KMS-11 (cell line): Measurements from ENCODE around the gene COL13A1.

Experiments used
- H2AFZ ChIP-seq: fragments of 200-600 bp; sonication (generic); 2 replicates; pipeline ENCODE4 v1.6.1; 2016; ENCODE audit warnings: antibody characterized with exemption, mixed run types, low read depth
- H3K27ac ChIP-seq: fragments of 200-600 bp; sonication (generic); 2 replicates; pipeline ENCODE4 v1.6.1; 2016; ENCODE audit warnings: mild to moderate bottlenecking, mixed run types
- H3K27me3 ChIP-seq: fragments of 200-600 bp; sonication (generic); 2 replicates; pipeline ENCODE4 v1.6.1; 2017; ENCODE audit warnings: mild to moderate bottlenecking, low read depth, mixed run types, moderate library complexity; ENCODE audit not compliant: insufficient read depth
- H3K36me3 ChIP-seq: fragments of 200-600 bp; sonication (generic); 2 replicates; pipeline ENCODE4 v1.6.1; 2017; ENCODE audit warnings: mild to moderate bottlenecking, mixed run types; ENCODE audit not compliant: insufficient read depth
- H3K4me1 ChIP-seq: fragments of 200-600 bp; sonication (generic); 2 replicates; pipeline ENCODE4 v1.6.1; 2016; ENCODE audit warnings: mild to moderate bottlenecking, low read depth, mixed run types; ENCODE audit not compliant: poor library complexity, severe bottlenecking
- H3K4me2 ChIP-seq: fragments of 200-600 bp; sonication (generic); 2 replicates; pipeline ENCODE4 v1.7.0; 2016; ENCODE audit warnings: mild to moderate bottlenecking, mixed run types
- H3K4me3 ChIP-seq: fragments of 200-600 bp; sonication (generic); IDR thresholded peaks from 2 replicates; pipeline ENCODE4 v1.6.1; 2017; ENCODE audit warnings: low read depth, low read length, mixed read lengths; ENCODE audit not compliant: insufficient read depth
- H3K79me2 ChIP-seq: fragments of 200-600 bp; sonication (generic); 2 replicates; pipeline ENCODE4 v1.6.1; 2016; ENCODE audit warnings: low read depth, mixed run types; ENCODE audit not compliant: insufficient read depth
- H3K9ac ChIP-seq: fragments of 200-600 bp; sonication (generic); 2 replicates; pipeline ENCODE4 v1.6.1; 2016; ENCODE audit warnings: mild to moderate bottlenecking, mixed run types
- H4K20me1 ChIP-seq: fragments of 200-600 bp; sonication (generic); 2 replicates; pipeline ENCODE4 v1.6.1; 2016; ENCODE audit warnings: mild to moderate bottlenecking, mixed run types; ENCODE audit not compliant: insufficient read depth
- CTCF ChIP-seq: fragments of 200-600 bp; sonication (generic); conservative IDR thresholded peaks from 2 replicates; pipeline ENCODE4 v1.6.1; 2017; ENCODE audit warnings: low read depth, mild to moderate bottlenecking, antibody characterized with exemption, low read length, moderate library complexity, mixed read lengths

The COL13A1 gene

GRCh38 chr10:69801094-69801433 lies 642 bp upstream of the COL13A1 start:
- Histone ChIP-seq H3K27me3 (peaks cover 32% of the 10 kb centered on the region; the same call in 1 of the 2 replicates), H3K9ac (no peak overlapping the region), H3K4me1 (no peaks in the 10 kb centered on the region), H2AFZ (no peak overlapping the region; the same call in 1 of the 2 replicates), H3K79me2 (no peaks in the 10 kb centered on the region), H3K36me3 (no peaks in the 10 kb centered on the region), H3K4me3 (no peak overlapping the region), H3K27ac (no peak overlapping the region), H3K4me2 (peak overlapping the region; percentile 17; the same call in 1 of the 2 replicates), H4K20me1 (no peaks in the 10 kb centered on the region)
- peak; percentile 57; the same call in 1 of the 2 replicates for TF ChIP-seq CTCF

- H3K27me3 ChIP-seq = peaks cover 29% of the 10 kb centered on the region; the same call in 1 of the 2 replicates
- no peak overlapping the region for H3K9ac ChIP-seq
- no peak overlapping the region for H3K4me3 ChIP-seq
- no peaks in the 10 kb centered on the region for H3K79me2 ChIP-seq
- no peaks in the 10 kb centered on the region for H3K4me1 ChIP-seq
- H2AFZ ChIP-seq = no peak overlapping the region
- no peaks in the 10 kb centered on the region for H3K36me3 ChIP-seq
- TF ChIP-seq CTCF = no peak
- no peak overlapping the region for H3K27ac ChIP-seq
- H3K4me2 ChIP-seq = no peak overlapping the region
- H4K20me1 ChIP-seq = no peaks in the 10 kb centered on the region
These were observed 887 bp downstream of the COL13A1 start for GRCh38 chr10:69802424-69803161.

- Histone ChIP-seq H3K27me3 (peaks cover 28% of the 10 kb centered on the region; the same call in 1 of the 2 replicates), H3K27ac (no peak overlapping the region), H2AFZ (no peak overlapping the region), H3K4me3 (no peak overlapping the region), H4K20me1 (no peaks in the 10 kb centered on the region), H3K36me3 (no peaks in the 10 kb centered on the region), H3K79me2 (no peaks in the 10 kb centered on the region), H3K9ac (no peak overlapping the region), H3K4me2 (no peak overlapping the region), H3K4me1 (no peaks in the 10 kb centered on the region)
- no peak for TF ChIP-seq CTCF
These were observed 2.1 kb downstream of the COL13A1 start for GRCh38 chr10:69803809-69804208.

GRCh38 chr10:69804775-69805174 lies 3.1 kb downstream of the COL13A1 start:
- H3K27ac ChIP-seq = no peak overlapping the region
- no peak overlapping the region for H3K9ac ChIP-seq
- TF ChIP-seq CTCF = no peak
- H2AFZ ChIP-seq = no peak overlapping the region
- H3K4me3 ChIP-seq = no peak overlapping the region
- no peaks in the 10 kb centered on the region for H3K36me3 ChIP-seq
- H3K4me1 ChIP-seq = no peaks in the 10 kb centered on the region
- H3K79me2 ChIP-seq = no peaks in the 10 kb centered on the region
- H3K27me3 ChIP-seq = peaks cover 28% of the 10 kb centered on the region; the same call in 1 of the 2 replicates
- H3K4me2 ChIP-seq = no peak overlapping the region
- no peaks in the 10 kb centered on the region for H4K20me1 ChIP-seq
